RWPE1 (cell line): ENCODE results near the gene GP9.

Experiments used
- CTCF ChIA-PET: fragments of 350-600 bp; sonication (Branson Sonifier 250); formaldehyde crosslinking; extraction: SDS; loops from one replicate; lab custom pipeline; 2021; lab: Yijun Ruan, JAX
- POLR2A ChIA-PET: fragments of 400-600 bp; formaldehyde crosslinking; extraction: SDS; loops from one replicate; lab custom pipeline; 2020; ENCODE audit warnings: antibody characterized with exemption; ENCODE audit not compliant: low non-redundant PET; lab: Yijun Ruan, JAX
- DNase-seq: peaks from one replicate; pipeline ENCODE4 v3.0.0; 2012; ENCODE audit warnings: low spot score
- H3K27ac ChIP-seq: fragments of 450-650 bp; 2 replicates; pipeline ENCODE4 v1.5.1; 2017
- CTCF ChIP-seq: fragments of 450-650 bp; conservative IDR thresholded peaks from 2 replicates; pipeline ENCODE4 v1.5.1; 2017; ENCODE audit warnings: low read depth, mild to moderate bottlenecking

Gene GP9

GRCh38 chr3:129046037-129046731 lies 14.4 kb upstream of the GP9 start:
- ChIA-PET CTCF (interaction anchor here (0.6 kb wide), 1 partner anchor 19 kb away, joined by 4 read pairs; no protein-coding TSS in a partner anchor), POLR2A (no interaction called here)

GRCh38 chr3:129046732-129047552 lies 13.6 kb upstream of the GP9 start:
- POLR2A ChIA-PET: no interaction called here
- no peak for DNase-seq
- CTCF ChIA-PET: no interaction called here
- no peak for TF ChIP-seq CTCF
- no peak overlapping the region for H3K27ac ChIP-seq

More at GRCh38 chr3:129046037-129046731, 14.4 kb upstream of the GP9 start:
- no peak for DNase-seq
- no peak for TF ChIP-seq CTCF
- no peak overlapping the region for H3K27ac ChIP-seq

- CTCF ChIA-PET: no interaction called here
These were observed 13.1 kb upstream of the GP9 start for GRCh38 chr3:129047553-129047839.

GRCh38 chr3:129050556-129051295 lies 9.9 kb upstream of the GP9 start:
- no peak overlapping the region for H3K27ac ChIP-seq
- no peak for DNase-seq
- no peak for TF ChIP-seq CTCF
- ChIA-PET POLR2A (no interaction called here), CTCF (no interaction called here)

More at GRCh38 chr3:129047553-129047839, 13.1 kb upstream of the GP9 start:
- DNase-seq: no peak
- POLR2A ChIA-PET: no interaction called here
- no peak for TF ChIP-seq CTCF
- H3K27ac ChIP-seq: no peak overlapping the region

- no peak overlapping the region for H3K27ac ChIP-seq
- POLR2A ChIA-PET: no interaction called here
- CTCF ChIA-PET: interaction anchor here (0.5 to 1.5 kb wide), 2 partner anchors 25 to 82 kb away, joined by 3 to 7 read pairs; no protein-coding TSS in a partner anchor
- no peak for TF ChIP-seq CTCF
- no peak for DNase-seq
These were observed 8.7 kb upstream of the GP9 start for GRCh38 chr3:129051871-129052340.

- CTCF ChIA-PET: interaction anchor here (1.0 to 1.7 kb wide), 11 partner anchors 9 to 159 kb away, joined by 3 to 8 read pairs (median 4); no protein-coding TSS in a partner anchor
- no peak overlapping the region for H3K27ac ChIP-seq
- POLR2A ChIA-PET: no interaction called here
- TF ChIP-seq CTCF: no peak
- DNase-seq: no peak
These were observed 7.9 kb upstream of the GP9 start for GRCh38 chr3:129052675-129053074.
